Common myeloid progenitor, CD34-positive (primary cell): Measurements from ENCODE around the gene TPCN1.

Experiments
- CTCF ChIA-PET: fragments of 350-600 bp; sonication (Branson Sonifier 250); formaldehyde crosslinking; loops from one replicate; lab custom pipeline; 2021; ENCODE audit warnings: antibody characterized with exemption; lab: Charles Lee
- POLR2A ChIA-PET: fragments of 350-600 bp; sonication (Branson Sonifier 250); formaldehyde crosslinking; loops from one replicate; lab custom pipeline; 2021; ENCODE audit warnings: antibody characterized with exemption; lab: Charles Lee
- DNase-seq, 3 donors: peaks; one replicate each; pipeline versions ENCODE4 v3.0.0 to v3.0.0-alpha.2; 2013
- H3K27ac ChIP-seq, 2 experiments: 1 replicate in 1 of 2; 2 replicates in 1 of 2; pipeline ENCODE4 v1.7.0; 2013; ENCODE audit warnings: inconsistent platforms in 2 of 2, low read length in 2 of 2, mild to moderate bottlenecking in 2 of 2, low read depth in 1 of 2, moderate library complexity in 1 of 2; ENCODE audit not compliant: severe bottlenecking in 2 of 2, insufficient read depth in 1 of 2, poor library complexity in 1 of 2
- H3K27me3 ChIP-seq, 5 experiments: replicated peaks in 2 of 5; 1 replicate in 3 of 5; 2 replicates in 2 of 5; pipeline versions ENCODE4 v1.6.1 to v1.7.0; 2013; ENCODE audit warnings: low read length in 4 of 5, mild to moderate bottlenecking in 2 of 5, moderate library complexity in 2 of 5, inconsistent platforms in 1 of 5; ENCODE audit not compliant: insufficient read depth in 5 of 5, control insufficient read depth in 4 of 5
- H3K36me3 ChIP-seq, 4 experiments: 1 replicate in 2 of 4; 2 replicates in 2 of 4; pipeline versions ENCODE4 v1.6.1 to v1.7.0; 2013; ENCODE audit warnings: low read length in 3 of 4, control low read depth in 1 of 4, mild to moderate bottlenecking in 1 of 4; ENCODE audit not compliant: control insufficient read depth in 4 of 4, insufficient read depth in 4 of 4
- H3K4me1 ChIP-seq, 4 experiments: 1 replicate in 3 of 4; 2 replicates in 1 of 4; pipeline versions ENCODE4 v1.6.1 to v1.7.1; 2013; ENCODE audit warnings: low read length in 3 of 4, mild to moderate bottlenecking in 3 of 4, control low read depth in 1 of 4, inconsistent platforms in 1 of 4, moderate library complexity in 1 of 4; ENCODE audit not compliant: control insufficient read depth in 4 of 4, insufficient read depth in 4 of 4; ENCODE audit errors: control extremely low read depth in 1 of 4
- H3K4me3 ChIP-seq, 7 experiments: 1 replicate in 4 of 7; 2 replicates in 3 of 7; pipeline versions ENCODE4 v1.5.1 to v1.7.0; 2013; ENCODE audit warnings: mild to moderate bottlenecking in 7 of 7, low read length in 6 of 7, moderate library complexity in 6 of 7, inconsistent platforms in 2 of 7, low read depth in 2 of 7, control low read depth in 1 of 7; ENCODE audit not compliant: insufficient read depth in 4 of 7, control insufficient read depth in 1 of 7; ENCODE audit errors: extremely low read depth in 1 of 7
- H3K9me3 ChIP-seq, 5 experiments: 1 replicate in 4 of 5; 2 replicates in 1 of 5; pipeline versions ENCODE4 v1.6.1 to v1.7.1; 2013; ENCODE audit warnings: low read length in 4 of 5, mild to moderate bottlenecking in 2 of 5, inconsistent platforms in 1 of 5, low read depth in 1 of 5, moderate library complexity in 1 of 5; ENCODE audit not compliant: control insufficient read depth in 4 of 5, insufficient read depth in 2 of 5; ENCODE audit errors: control extremely low read depth in 1 of 5
- WGBS: methylation state at CpG from one replicate; pipeline ENCODE4 v1.1.5; 2013; ENCODE audit not compliant: insufficient coverage; 5-methylcytosine and 5-hydroxymethylcytosine counted together

The TPCN1 gene

GRCh38 chr12:113239811-113240331 is 18.6 kb downstream of the TPCN1 start:
- Histone ChIP-seq H3K4me1 (peaks cover 6 to 83% (median 44%) of the 10 kb centered on the region in 4 experiments), H3K27ac (no peak overlapping the region), H3K4me3 (no peak overlapping the region), H3K36me3 (peaks cover 0 to 3% (median 0%) of the 10 kb centered on the region in 4 experiments), H3K27me3 (no peaks in the 10 kb centered on the region), H3K9me3 (no peaks in the 10 kb centered on the region)
- ChIA-PET CTCF (interaction anchor here (1.0 to 10.0 kb wide), 3 partner anchors 9 to 18 kb away, joined by 3 to 91 read pairs (median 7); partner anchors contain the start of gene TPCN1), POLR2A (no interaction called here)
- 89% methylated on average over 12 of the region's 12 CpGs for WGBS
- DNase-seq = no peak

- H3K27ac ChIP-seq = no peak overlapping the region
- H3K4me3 ChIP-seq = no peak overlapping the region
- H3K27me3 ChIP-seq = no peaks in the 10 kb centered on the region
- peaks cover 0 to 3% (median 0%) of the 10 kb centered on the region in 4 experiments for H3K36me3 ChIP-seq
- ChIA-PET POLR2A (no interaction called here), CTCF (interaction anchor here (1.0 to 2.0 kb wide), 2 partner anchors 10 to 18 kb away, joined by 3 to 7 read pairs; partner anchors contain the start of gene TPCN1)
- no peaks in the 10 kb centered on the region for H3K9me3 ChIP-seq
- peaks cover 6 to 83% (median 44%) of the 10 kb centered on the region in 4 experiments for H3K4me1 ChIP-seq
- WGBS = 100% methylated on average over 1 of the region's 3 CpGs
- peak in 1 of 3 donors; percentile 54 for DNase-seq
Measured at GRCh38 chr12:113240395-113240794, 19.1 kb downstream of the TPCN1 start.

- H3K4me3 ChIP-seq = no peak overlapping the region
- POLR2A ChIA-PET = no interaction called here
- H3K27me3 ChIP-seq = no peaks in the 10 kb centered on the region
- no peaks in the 10 kb centered on the region for H3K9me3 ChIP-seq
- DNase-seq = no peak
- H3K36me3 ChIP-seq = peaks cover 0 to 3% (median 0%) of the 10 kb centered on the region in 4 experiments
- CTCF ChIA-PET = interaction anchor here (0.7 to 2.0 kb wide), 2 partner anchors 11 to 25 kb away, joined by 3 to 7 read pairs; no protein-coding TSS in a partner anchor
- 81% methylated on average over 13 of the region's 14 CpGs for WGBS
- H3K4me1 ChIP-seq = peaks cover 6 to 86% (median 49%) of the 10 kb centered on the region in 4 experiments
- no peak overlapping the region for H3K27ac ChIP-seq
Measured at GRCh38 chr12:113241191-113242025, 20.1 kb downstream of the TPCN1 start.

GRCh38 chr12:113242026-113242418 is 20.8 kb downstream of the TPCN1 start:
- Histone ChIP-seq H3K4me1 (peaks cover 6 to 86% (median 49%) of the 10 kb centered on the region in 4 experiments), H3K27ac (no peak overlapping the region), H3K9me3 (no peaks in the 10 kb centered on the region), H3K4me3 (no peak overlapping the region), H3K36me3 (peaks cover 0 to 3% (median under 1%) of the 10 kb centered on the region in 4 experiments), H3K27me3 (no peaks in the 10 kb centered on the region)
- ChIA-PET CTCF (interaction anchor here (0.7 kb wide), 1 partner anchor 26 kb away, joined by 3 read pairs; no protein-coding TSS in a partner anchor), POLR2A (no interaction called here)
- DNase-seq = no peak
- WGBS = 59% methylated on average over 11 of the region's 11 CpGs

GRCh38 chr12:113242560-113242959 is 21.3 kb downstream of the TPCN1 start:
- H3K27me3 ChIP-seq = no peaks in the 10 kb centered on the region
- no peak overlapping the region for H3K4me3 ChIP-seq
- peaks cover 0 to 3% (median 2%) of the 10 kb centered on the region in 4 experiments for H3K36me3 ChIP-seq
- ChIA-PET CTCF (interaction anchor here (0.7 kb wide), 1 partner anchor 27 kb away, joined by 3 read pairs; no protein-coding TSS in a partner anchor), POLR2A (no interaction called here)
- peaks cover 6 to 83% (median 47%) of the 10 kb centered on the region in 4 experiments for H3K4me1 ChIP-seq
- H3K27ac ChIP-seq = no peak overlapping the region
- DNase-seq = no peak
- no peaks in the 10 kb centered on the region for H3K9me3 ChIP-seq
- 100% methylated on average over 6 of the region's 8 CpGs for WGBS

- Histone ChIP-seq H3K4me1 (peaks cover 0 to 68% (median 33%) of the 10 kb centered on the region in 4 experiments), H3K36me3 (peaks cover 0 to 6% (median 4%) of the 10 kb centered on the region in 4 experiments), H3K4me3 (no peak overlapping the region), H3K27me3 (no peaks in the 10 kb centered on the region), H3K9me3 (no peaks in the 10 kb centered on the region), H3K27ac (no peak overlapping the region)
- WGBS = 67% methylated on average over 4 of the region's 5 CpGs
- ChIA-PET CTCF (no interaction called here), POLR2A (no interaction called here)
- DNase-seq = no peak
Measured at GRCh38 chr12:113244047-113244460, 22.8 kb downstream of the TPCN1 start.
